ENCODE results near the gene CCNG1.
"Not testable (repeated sequence)": the region's sequence is repeated elsewhere in the genome, so short reads cannot be mapped to it uniquely, and the experiment has no call there.

CCNG1 gene

GRCh38 chr5:163426128-163426527, 11.3 kb upstream of the CCNG1 start:
- not testable (repeated sequence) for H3K9ac ChIP-seq (ENCODE audit: low read depth, low read length); H3K4me1 ChIP-seq (ENCODE audit: insufficient read depth, low read length); H3K9me3 ChIP-seq (ENCODE audit: control insufficient read depth, insufficient read depth, low read length); H3K36me3 ChIP-seq (ENCODE audit: insufficient read depth, low read length)

DNA sequence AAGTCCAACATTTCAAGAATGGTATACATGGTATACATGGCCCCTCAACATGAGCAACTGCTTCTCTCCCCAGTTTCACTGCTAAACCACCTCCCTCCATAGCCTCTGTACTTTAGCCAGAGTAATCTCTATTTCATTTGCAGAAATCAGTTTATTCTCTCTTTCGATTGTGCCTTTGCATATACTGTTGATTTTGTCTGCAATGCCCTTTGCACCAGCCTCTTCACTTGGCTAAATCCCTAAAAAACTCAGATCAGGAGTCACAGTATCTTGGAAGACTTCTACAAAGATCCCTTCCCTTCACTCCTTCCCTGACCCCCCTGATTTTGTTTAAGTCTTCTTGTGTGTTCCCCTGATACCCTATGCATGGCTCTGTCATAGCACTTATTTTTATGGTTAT, 4.9 kb upstream of the CCNG1 start:
- Histone ChIP-seq H3K9ac (ENCODE audit: low read depth, low read length) (no peak overlapping the region), H3K4me1 (ENCODE audit: insufficient read depth, low read length) (0 out of 2 replicates have a peak, but pooled peaks cover 3% of the 10 kb centered on the region), H3K9me3 (ENCODE audit: control insufficient read depth, insufficient read depth, low read length) (no peaks in the 10 kb centered on the region), H3K36me3 (ENCODE audit: insufficient read depth, low read length) (no peaks in the 10 kb centered on the region)

- Histone ChIP-seq H3K9me3 (ENCODE audit: control insufficient read depth, insufficient read depth, low read length) (no peaks in the 10 kb centered on the region), H3K9ac (ENCODE audit: low read depth, low read length) (no peak overlapping the region), H3K36me3 (ENCODE audit: insufficient read depth, low read length) (no peaks in the 10 kb centered on the region), H3K4me1 (ENCODE audit: insufficient read depth, low read length) (0 out of 2 replicates have a peak, but pooled peaks cover 3% of the 10 kb centered on the region)
These were observed 4.1 kb upstream of the CCNG1 start for GRCh38 chr5:163433271-163433670.

DNA sequence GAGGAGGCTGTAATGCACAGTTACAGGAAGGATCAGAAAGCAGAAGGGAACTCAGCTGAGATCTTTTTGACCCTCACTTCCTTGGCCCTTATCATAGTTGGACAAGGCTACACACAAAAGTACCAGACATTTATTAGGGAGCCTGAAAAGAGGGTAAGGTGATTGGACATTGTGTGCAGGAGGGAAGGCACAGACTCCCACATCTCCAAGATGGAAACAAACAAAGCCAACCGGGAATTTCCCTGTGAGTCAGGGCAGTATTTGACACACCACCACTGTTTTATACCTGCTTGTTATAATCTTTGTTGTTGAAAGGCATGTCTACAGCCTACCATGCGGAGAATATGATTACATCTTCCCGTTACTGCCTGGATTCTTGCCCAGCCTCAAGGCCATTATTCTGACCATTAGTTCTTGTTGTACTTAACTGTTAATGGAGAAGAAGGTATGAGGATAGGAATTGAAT, 3.0 kb upstream of the CCNG1 start:
- Histone ChIP-seq H3K9ac (ENCODE audit: low read depth, low read length) (no peak overlapping the region), H3K9me3 (ENCODE audit: control insufficient read depth, insufficient read depth, low read length) (no peaks in the 10 kb centered on the region), H3K36me3 (ENCODE audit: insufficient read depth, low read length) (peaks cover 6% of the 10 kb centered on the region), H3K4me1 (ENCODE audit: insufficient read depth, low read length) (peaks cover 9% of the 10 kb centered on the region; the same call in 1 of the 2 replicates)

GRCh38 chr5:163436515-163436914, 880 bp upstream of the CCNG1 start:
- H3K4me1 ChIP-seq (ENCODE audit: insufficient read depth, low read length), result peaks cover 14% of the 10 kb centered on the region
- peak overlapping the region; percentile 56 for H3K9ac ChIP-seq (ENCODE audit: low read depth, low read length)
- no peaks in the 10 kb centered on the region for H3K9me3 ChIP-seq (ENCODE audit: control insufficient read depth, insufficient read depth, low read length)
- H3K36me3 ChIP-seq (ENCODE audit: insufficient read depth, low read length), result peaks cover 20% of the 10 kb centered on the region

DNA sequence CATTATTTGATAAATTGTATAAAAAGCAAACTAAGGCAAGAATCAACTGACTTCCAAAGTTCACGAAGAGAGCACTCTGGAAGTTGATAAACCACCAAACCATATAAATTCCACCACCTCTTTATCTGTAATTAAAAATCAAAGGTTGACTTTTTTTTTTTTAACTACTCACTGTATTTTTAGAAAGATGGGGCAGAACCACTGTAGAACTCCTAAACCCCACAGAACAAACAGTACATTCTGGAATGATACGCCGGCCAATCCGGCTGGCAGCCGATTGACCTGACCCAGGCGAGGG, 435 bp upstream of the CCNG1 start:
- H3K4me1 ChIP-seq (ENCODE audit: insufficient read depth, low read length), result peaks cover 14% of the 10 kb centered on the region
- H3K9me3 ChIP-seq (ENCODE audit: control insufficient read depth, insufficient read depth, low read length), result no peaks in the 10 kb centered on the region
- peak overlapping the region; percentile 56 for H3K9ac ChIP-seq (ENCODE audit: low read depth, low read length)
- peaks cover 20% of the 10 kb centered on the region for H3K36me3 ChIP-seq (ENCODE audit: insufficient read depth, low read length)

DNA sequence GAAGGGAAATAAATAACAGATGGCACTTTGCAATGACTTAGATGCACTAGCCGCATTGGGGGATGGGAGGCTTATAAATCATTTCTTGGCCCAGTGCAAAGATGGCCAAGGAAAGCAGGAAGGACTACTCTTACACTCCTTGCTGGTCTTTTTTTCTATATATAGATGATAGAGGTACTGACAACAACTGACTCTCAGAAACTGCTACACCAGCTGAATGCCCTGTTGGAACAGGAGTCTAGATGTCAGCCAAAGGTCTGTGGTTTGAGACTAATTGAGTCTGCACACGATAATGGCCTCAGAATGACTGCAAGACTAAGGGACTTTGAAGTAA, 1.7 kb downstream of the CCNG1 start:
- H3K36me3 ChIP-seq (ENCODE audit: insufficient read depth, low read length), result peaks cover 26% of the 10 kb centered on the region
- H3K9me3 ChIP-seq (ENCODE audit: control insufficient read depth, insufficient read depth, low read length), result no peaks in the 10 kb centered on the region
- peaks cover 14% of the 10 kb centered on the region for H3K4me1 ChIP-seq (ENCODE audit: insufficient read depth, low read length)
- peak overlapping the region; percentile 98 for H3K9ac ChIP-seq (ENCODE audit: low read depth, low read length)

- Histone ChIP-seq H3K36me3 (ENCODE audit: insufficient read depth, low read length) (peaks cover 26% of the 10 kb centered on the region), H3K9me3 (ENCODE audit: control insufficient read depth, insufficient read depth, low read length) (no peaks in the 10 kb centered on the region), H3K9ac (ENCODE audit: low read depth, low read length) (no peak overlapping the region), H3K4me1 (ENCODE audit: insufficient read depth, low read length) (peaks cover 10% of the 10 kb centered on the region)
These were observed 3.6 kb downstream of the CCNG1 start for GRCh38 chr5:163440954-163441353.

DNA sequence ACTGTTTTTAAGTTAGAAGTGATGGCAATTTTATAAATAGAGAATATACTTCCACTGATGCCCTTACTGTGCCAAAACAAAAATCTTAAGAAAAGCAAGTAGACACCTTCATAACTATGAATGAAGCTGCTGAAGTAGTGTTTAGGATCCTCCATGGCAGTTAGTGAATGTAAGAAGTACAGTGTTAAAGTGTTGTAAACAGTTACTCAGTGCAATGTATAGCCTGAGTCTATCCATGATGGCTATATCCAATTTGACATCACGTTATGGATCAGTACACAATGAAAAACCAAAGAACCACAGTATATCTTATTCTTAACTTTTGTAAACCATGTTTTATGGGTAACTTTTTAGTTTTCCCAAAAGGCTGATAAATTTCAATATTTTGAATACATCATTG, 7.1 kb downstream of the CCNG1 start:
- no peak overlapping the region for H3K9ac ChIP-seq (ENCODE audit: low read depth, low read length)
- H3K36me3 ChIP-seq (ENCODE audit: insufficient read depth, low read length), result peaks cover 28% of the 10 kb centered on the region

GRCh38 chr5:163445345-163445744, 8.0 kb downstream of the CCNG1 start:
- no peaks in the 10 kb centered on the region; the same call in 1 of the 2 replicates for H3K9me3 ChIP-seq (ENCODE audit: control insufficient read depth, insufficient read depth, low read length)
- H3K4me1 ChIP-seq (ENCODE audit: insufficient read depth, low read length), result no peaks in the 10 kb centered on the region
- peaks cover 23% of the 10 kb centered on the region for H3K36me3 ChIP-seq (ENCODE audit: insufficient read depth, low read length)
- no peak overlapping the region for H3K9ac ChIP-seq (ENCODE audit: low read depth, low read length)

More for the DNA sequence above, 7.1 kb downstream of the CCNG1 start:
- peaks cover 5% of the 10 kb centered on the region for H3K4me1 ChIP-seq (ENCODE audit: insufficient read depth, low read length)
- no peaks in the 10 kb centered on the region; the same call in 1 of the 2 replicates for H3K9me3 ChIP-seq (ENCODE audit: control insufficient read depth, insufficient read depth, low read length)

DNA sequence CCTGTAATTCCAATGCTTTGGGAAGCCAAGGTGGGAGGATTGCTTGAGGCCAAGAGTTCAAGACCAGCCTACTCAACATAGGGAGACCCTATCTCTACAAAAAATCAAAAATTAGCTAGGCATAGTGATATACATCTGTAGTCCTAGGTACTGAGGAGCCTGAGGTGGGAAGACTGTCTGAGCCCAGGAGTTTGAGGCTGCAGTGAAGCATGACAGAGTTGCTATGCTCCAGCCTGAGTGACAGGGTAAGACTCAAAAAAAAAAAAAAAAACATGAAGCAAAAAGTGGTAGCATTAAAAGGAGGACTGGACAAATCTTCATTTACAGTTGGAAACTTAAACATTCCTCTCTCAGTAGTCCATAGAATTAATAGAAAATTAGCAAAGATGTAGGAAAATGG, 9.8 kb downstream of the CCNG1 start:
- no peaks in the 10 kb centered on the region; the same call in 1 of the 2 replicates for H3K9me3 ChIP-seq (ENCODE audit: control insufficient read depth, insufficient read depth, low read length)
- H3K4me1 ChIP-seq (ENCODE audit: insufficient read depth, low read length), result no peaks in the 10 kb centered on the region
- no peak overlapping the region for H3K9ac ChIP-seq (ENCODE audit: low read depth, low read length)
- H3K36me3 ChIP-seq (ENCODE audit: insufficient read depth, low read length), result peaks cover 17% of the 10 kb centered on the region

DNA sequence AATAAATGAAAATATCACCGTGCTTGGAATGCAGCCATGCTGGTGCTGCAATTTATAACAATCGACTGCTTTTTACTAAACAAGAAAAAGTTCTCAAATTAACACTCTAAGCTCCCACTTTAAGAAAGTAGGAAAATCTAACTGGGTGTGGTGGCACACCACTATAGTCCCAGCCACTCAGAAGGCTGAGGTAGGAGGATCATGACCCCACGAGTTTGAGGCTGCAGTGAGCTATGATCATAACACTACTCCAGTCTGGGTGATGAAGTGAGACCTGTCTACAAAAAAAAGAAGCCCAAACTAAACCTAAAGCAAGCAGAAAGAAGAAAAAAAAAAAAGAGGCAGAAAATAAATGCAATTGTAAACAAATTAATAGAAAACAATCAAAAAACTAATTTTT, 10.5 kb downstream of the CCNG1 start:
- Histone ChIP-seq H3K9ac (ENCODE audit: low read depth, low read length) (no peak overlapping the region), H3K9me3 (ENCODE audit: control insufficient read depth, insufficient read depth, low read length) (no peaks in the 10 kb centered on the region; the same call in 1 of the 2 replicates), H3K36me3 (ENCODE audit: insufficient read depth, low read length) (peaks cover 15% of the 10 kb centered on the region), H3K4me1 (ENCODE audit: insufficient read depth, low read length) (no peaks in the 10 kb centered on the region)

GRCh38 chr5:163448491-163448890, 11.1 kb downstream of the CCNG1 start:
- Histone ChIP-seq H3K9ac (ENCODE audit: low read depth, low read length) (no peak overlapping the region), H3K4me1 (ENCODE audit: insufficient read depth, low read length) (no peaks in the 10 kb centered on the region), H3K36me3 (ENCODE audit: insufficient read depth, low read length) (peaks cover 13% of the 10 kb centered on the region), H3K9me3 (ENCODE audit: control insufficient read depth, insufficient read depth, low read length) (no peaks in the 10 kb centered on the region; the same call in 1 of the 2 replicates)

- peaks cover 15% of the 10 kb centered on the region for H3K36me3 ChIP-seq (ENCODE audit: insufficient read depth, low read length)
These were observed 14.1 kb downstream of the CCNG1 start for GRCh38 chr5:163451489-163451888.

DNA sequence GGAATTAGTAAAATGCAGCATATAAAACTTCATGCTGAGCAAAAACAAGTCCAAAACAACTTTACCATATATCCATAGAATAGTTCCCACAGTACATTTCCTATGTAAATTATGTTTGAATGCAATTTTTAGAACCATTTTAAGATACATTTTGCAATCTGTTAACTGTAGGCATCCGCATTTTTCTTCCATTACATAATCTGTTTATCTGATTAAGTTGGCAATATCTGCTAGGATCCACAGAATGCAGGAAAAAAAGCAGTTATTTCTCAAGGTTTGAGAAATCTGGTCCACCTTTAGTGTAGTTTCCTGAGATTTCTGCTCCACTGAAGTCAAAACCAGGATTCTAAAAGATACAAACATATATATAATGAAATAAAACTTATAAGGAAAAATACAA, 16.3 kb downstream of the CCNG1 start:
- Histone ChIP-seq H3K9ac (ENCODE audit: low read depth, low read length) (no peak overlapping the region), H3K36me3 (ENCODE audit: insufficient read depth, low read length) (peaks cover 6% of the 10 kb centered on the region), H3K9me3 (ENCODE audit: control insufficient read depth, insufficient read depth, low read length) (no peaks in the 10 kb centered on the region), H3K4me1 (ENCODE audit: insufficient read depth, low read length) (no peaks in the 10 kb centered on the region)

More at GRCh38 chr5:163451489-163451888, 14.1 kb downstream of the CCNG1 start:
- Histone ChIP-seq H3K9me3 (ENCODE audit: control insufficient read depth, insufficient read depth, low read length) (no peaks in the 10 kb centered on the region; the same call in 1 of the 2 replicates), H3K9ac (ENCODE audit: low read depth, low read length) (no peak overlapping the region), H3K4me1 (ENCODE audit: insufficient read depth, low read length) (no peaks in the 10 kb centered on the region)

DNA sequence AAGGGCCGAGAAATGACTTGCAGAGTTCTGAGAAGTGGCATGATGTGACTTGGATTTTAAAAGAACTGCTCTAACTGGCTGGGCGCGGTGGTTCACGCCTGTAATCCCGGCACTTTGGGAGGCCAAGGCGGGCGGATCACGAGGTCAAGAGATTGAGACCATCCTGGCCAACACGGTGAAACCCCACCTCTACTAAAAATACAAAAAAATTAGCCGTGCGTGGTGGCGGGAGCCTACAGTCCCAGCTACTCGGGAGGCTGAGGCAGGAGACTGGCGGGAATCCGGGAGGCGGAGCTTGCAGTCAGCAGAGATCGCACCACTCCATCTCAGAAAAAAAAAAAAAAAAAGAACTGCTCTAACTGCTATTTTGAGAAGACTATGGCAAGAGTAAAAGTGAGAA, 18.0 kb downstream of the CCNG1 start:
- not testable (repeated sequence) for H3K9me3 ChIP-seq (ENCODE audit: control insufficient read depth, insufficient read depth, low read length); H3K36me3 ChIP-seq (ENCODE audit: insufficient read depth, low read length); H3K4me1 ChIP-seq (ENCODE audit: insufficient read depth, low read length); H3K9ac ChIP-seq (ENCODE audit: low read depth, low read length)
